ENCODE results near the gene CBX3.
"Not testable (repeated sequence)": the region's sequence is repeated elsewhere in the genome, so short reads cannot be mapped to it uniquely, and the experiment has no call there.

The CBX3 gene

DNA sequence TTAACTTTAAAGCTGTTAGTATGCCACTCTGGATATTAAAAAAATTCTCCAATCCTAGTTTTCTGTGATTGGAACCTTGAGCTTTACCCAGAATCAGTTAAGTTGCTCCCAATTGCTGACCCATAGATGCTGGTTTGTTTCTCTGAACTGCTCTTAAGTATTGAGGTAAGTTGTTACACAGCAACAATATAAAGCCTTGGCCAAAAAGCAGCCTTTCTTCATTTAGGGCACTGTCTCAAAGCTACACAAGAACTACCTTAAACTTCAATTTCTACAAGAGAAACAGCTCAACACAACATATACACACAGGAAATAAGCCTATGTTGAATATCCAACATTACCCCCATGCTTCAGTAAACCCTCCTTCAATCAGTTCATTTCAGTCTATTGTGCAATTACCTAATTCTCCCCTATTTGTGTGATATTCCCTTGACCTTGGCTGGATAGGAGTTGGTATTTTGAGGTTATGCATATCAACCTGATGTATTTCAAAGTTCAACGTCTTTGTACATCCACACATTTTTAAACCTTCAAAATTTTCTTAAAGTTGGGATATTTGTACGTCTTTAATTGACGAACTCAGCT, 12.5 kb upstream of the CBX3 start:
- peak; percentile 25 for DNase-seq

GRCh38 chr7:26189697-26190096, 11.8 kb upstream of the CBX3 start:
- DNase-seq: no peak

DNA sequence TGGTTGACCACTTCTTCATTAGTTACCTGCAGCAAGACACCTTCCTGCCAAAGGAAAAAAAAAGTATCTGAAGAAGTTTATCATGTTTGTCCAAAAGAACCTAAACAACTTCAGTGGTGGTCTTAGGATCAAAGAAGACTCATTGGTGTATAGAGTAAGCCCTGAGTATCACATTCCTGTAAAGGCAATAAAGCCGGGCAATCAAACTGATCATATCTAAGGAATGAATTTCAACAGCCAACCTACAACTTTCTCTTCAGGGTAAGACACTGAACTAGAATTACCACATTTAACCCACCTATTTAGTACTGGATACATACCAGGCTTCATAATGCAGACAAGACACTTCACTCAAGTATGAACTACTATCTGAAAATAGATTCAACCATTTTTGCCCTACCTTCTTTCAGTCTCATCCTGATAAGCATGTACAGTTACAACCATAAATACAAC, 11.1 kb upstream of the CBX3 start:
- peak; percentile 19 for DNase-seq

- DNase-seq: no peak
Observed at GRCh38 chr7:26191233-26191973, 10.1 kb upstream of the CBX3 start.

- no peak for DNase-seq
Observed at GRCh38 chr7:26191974-26192479, 9.5 kb upstream of the CBX3 start.

GRCh38 chr7:26192485-26193087, 9.0 kb upstream of the CBX3 start:
- no peak for DNase-seq

DNA sequence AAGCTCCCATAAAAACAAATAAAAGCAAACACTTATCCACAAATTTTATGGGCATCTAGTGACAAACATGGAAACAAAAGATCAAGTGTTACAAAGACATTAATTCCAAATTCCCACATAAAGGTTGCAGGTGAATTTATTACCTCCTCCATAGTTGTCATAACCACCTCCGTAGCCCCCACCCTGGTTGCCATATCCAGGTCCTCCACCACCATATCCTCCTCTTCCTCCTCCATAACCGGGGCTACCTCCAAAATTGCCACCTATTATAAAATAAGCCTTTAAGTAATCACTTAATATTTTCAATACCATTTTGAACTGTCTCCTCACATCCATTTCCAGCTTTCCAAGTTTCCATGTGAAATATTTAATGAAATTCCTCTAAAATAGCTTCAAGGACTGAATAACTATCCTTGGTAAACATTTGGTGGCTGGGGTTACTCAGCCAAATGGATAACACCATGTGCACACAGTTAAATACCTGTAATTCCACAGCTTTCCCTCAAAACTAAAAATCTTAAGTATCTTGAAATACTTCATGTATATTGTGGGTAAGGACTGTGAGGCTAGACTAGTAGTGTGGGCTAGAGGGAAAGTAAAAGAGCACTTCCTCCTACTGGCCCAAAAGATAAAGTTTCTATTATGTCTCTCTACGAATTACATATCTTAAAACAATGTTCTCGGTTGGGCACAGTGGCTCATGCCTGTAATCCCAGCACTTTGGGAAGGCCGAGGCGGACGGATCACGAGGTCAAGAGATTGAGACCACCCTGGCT, 7.9 kb upstream of the CBX3 start:
- DNase-seq: no peak

GRCh38 chr7:26194764-26195163, 6.8 kb upstream of the CBX3 start:
- DNase-seq: not testable (repeated sequence)

DNA sequence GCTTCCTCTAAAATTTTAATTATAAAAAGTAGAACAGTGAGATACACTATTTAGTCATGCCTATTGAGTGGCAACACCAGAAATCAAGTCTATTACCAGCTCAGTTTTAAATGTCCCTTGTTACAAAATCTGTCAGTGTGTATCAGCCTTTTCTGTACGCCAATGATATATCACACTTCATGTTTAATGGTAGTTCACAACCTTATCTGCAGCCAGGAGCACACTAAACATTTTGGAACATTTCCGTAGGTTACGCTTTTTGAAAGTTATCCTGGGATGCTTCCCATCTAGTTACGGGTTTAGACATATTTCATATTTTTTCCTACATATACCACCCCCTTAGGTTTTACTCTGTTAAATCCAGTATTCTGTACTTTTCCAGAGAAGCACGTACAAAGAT, 6.4 kb upstream of the CBX3 start:
- DNase-seq: no peak

- no peak for DNase-seq
Observed at GRCh38 chr7:26195867-26196657, 5.5 kb upstream of the CBX3 start.

DNA sequence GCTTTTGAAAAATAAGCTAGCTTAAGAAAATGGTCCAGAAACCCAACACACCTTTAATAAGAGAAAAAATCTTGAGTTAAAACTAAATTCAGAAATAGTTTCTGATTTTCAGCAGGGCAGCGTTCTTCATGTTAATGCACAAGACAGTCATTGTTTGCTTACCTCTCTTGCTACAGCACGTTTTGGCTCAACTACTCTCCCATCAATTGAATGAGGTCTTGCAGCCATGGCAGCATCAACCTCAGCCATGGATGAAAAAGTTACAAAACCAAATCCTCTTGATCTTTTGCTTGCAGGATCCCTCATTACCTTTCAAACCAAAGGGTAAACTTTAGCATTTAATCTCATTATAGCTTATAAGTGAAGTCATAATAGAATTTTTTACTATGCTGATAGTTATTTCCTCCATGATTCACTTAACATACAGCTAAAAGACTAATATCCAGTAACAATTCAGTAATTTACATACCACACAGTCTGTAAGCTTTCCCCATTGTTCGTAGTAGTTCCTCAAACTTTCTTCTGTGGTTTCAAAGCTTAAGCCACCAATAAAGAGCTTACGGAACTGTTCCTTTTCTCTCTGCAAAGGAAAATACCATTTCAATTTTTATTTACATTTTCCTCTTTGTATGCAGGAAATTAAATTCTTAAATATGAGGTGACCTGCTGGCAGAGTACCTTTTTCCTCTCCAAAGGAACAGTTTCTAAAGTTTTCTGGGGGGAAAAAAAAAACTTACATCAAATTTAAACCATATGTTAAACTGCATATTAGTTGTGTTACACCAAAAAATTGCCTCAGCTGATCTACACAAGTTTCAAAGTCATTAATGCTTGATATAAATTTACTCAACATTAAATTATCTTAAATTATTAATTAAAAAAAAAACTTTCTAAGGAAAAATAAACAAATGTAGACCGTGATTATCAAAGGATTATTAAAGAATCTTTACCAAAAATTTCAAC, 4.1 kb upstream of the CBX3 start:
- DNase-seq: peak; percentile 57

DNA sequence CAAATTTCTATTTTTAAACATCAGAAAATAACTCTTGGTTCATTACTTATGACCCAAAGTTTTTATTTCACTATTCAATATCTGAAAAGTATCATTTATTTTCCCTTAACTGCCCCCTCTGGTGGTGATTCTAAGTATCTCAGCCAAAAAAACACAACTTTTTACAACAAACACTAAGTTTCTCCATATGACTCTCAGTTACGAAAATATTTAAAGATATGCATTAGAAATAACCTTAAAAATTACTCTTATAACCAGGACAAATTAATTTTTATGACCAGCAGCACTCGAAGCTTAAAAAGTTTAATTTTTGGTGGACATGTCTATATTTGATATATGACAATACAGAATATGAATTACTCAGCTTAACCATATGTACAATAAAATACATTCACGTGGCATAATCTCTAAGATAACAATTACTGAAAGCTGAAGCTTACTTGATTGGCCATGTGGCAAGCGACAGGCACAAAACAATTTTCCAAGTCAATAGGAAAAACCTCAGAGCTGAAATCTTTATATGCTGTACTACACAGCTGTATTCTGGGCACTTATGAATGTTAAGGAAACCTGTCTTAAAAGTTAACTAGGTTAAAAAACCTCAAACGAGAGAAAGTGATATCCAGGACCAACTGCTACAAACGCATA, 3.3 kb upstream of the CBX3 start:
- DNase-seq: peak; percentile 59

DNA sequence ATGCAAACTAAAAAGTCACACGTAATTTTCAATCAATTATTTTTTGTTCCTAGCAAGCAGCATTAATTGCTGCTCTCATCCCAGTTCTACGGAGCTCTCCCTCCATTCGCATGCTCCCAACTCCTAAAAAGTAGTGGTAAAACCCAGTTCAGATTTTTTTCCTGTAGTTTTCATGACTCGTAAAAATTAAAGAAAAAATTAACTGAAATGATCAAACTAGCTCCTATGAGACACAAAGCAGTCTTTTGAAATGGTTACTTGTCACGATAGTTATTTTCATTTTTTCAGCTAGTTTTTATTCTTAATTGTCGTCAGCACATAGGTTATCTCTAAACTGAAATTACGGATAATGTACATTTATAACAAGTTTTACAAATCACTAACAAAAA, 2.8 kb upstream of the CBX3 start:
- DNase-seq: no peak

DNA sequence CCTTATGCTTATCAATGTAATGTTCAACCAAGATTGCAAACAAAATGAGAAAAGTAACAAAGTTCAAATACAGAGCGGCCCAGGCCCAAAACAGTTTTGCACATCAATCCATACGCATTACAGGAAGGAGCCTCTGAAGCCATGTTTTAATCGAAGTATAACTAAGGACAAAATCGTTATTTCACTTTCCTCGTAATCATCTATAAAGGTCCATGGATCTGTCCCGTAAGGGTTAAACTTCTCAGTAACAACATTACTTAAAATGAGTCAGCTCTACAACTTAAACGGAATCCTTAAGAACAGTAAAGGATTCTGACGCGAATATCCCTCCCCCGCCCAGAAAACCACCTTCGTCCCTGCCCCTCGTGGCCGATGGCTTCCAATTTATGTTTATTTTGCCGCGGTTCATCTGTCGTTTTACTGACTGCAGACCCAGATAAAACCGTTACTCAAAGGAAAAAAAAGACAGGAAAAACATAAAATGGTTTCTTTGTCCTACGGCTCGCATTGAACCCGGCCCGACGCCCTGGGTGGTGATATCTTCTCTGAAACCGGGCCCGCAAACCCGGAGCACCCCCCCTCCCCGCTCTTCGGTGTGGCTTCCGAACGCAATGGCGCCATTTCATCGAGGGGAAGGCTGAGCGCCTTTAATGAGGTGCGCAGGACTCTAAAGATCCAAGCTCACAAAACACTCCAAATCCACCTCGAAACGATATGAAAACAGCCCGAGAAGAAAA, 2.1 kb upstream of the CBX3 start:
- peak; percentile 74 for DNase-seq

DNA sequence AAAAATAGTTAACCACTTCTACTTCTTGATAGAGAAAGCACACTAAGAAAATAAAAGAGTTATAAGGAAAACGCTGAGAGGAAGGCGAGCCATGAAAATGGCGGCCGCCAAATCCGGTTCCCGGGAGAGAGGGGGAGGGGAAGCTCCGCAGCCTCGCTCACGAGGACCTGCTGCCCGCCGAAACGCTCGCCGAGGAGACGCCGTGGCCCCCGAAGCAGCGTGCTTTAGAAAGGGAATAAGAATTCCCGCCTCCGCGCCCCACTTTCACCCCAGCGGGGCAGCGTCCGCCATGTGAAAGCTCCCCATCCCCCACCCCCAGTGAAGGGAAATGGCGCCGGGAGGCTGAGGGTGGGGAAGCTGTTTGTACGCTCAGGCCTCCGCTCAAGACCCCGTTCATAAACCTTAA, 1.5 kb upstream of the CBX3 start:
- peak; percentile 76 for DNase-seq

DNA sequence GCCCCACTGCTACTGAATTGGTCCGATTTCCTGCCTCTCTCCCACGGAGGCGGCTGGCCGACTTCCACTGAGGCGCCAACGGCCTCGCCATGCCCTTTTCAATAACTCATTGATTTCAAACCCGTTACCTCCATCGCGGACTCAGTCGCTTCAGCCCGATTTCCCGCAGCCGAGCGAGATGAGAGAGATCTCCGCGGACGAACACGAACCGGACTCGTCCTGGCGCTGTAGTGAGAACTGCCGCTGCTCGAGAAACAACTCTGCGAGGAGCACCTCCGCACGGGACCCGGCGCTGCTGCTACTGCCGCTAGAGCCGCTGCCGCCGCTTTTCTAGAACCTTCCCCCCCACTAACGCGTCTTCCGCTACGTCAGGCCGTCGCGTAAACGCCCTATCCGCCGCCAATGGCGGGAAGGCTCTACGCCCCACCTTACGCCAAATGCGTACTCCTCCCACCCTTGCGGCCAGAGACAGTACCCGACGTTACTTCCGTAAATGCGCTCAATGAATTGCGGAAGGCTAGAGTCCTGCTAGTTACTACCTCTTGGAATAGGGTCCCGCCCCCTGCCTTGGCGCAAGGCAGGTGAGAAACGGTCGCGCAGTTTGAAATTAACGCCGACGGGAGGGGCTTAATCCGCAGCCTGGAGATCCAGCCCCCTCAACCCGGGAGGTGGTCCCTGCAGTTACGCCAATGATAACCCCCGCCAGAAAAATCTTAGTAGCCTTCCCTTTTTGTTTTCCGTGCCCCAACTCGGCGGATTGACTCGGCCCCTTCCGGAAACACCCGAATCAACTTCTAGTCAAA, 900 bp upstream of the CBX3 start, which contains the start of gene HNRNPA2B1:
TSS of gene HNRNPA2B1 (minus strand) at position 303 of the 803 bp plus-strand sequence. CDS start at position 134, 169 bp downstream.
- DNase-seq: peak; percentile 96

DNA sequence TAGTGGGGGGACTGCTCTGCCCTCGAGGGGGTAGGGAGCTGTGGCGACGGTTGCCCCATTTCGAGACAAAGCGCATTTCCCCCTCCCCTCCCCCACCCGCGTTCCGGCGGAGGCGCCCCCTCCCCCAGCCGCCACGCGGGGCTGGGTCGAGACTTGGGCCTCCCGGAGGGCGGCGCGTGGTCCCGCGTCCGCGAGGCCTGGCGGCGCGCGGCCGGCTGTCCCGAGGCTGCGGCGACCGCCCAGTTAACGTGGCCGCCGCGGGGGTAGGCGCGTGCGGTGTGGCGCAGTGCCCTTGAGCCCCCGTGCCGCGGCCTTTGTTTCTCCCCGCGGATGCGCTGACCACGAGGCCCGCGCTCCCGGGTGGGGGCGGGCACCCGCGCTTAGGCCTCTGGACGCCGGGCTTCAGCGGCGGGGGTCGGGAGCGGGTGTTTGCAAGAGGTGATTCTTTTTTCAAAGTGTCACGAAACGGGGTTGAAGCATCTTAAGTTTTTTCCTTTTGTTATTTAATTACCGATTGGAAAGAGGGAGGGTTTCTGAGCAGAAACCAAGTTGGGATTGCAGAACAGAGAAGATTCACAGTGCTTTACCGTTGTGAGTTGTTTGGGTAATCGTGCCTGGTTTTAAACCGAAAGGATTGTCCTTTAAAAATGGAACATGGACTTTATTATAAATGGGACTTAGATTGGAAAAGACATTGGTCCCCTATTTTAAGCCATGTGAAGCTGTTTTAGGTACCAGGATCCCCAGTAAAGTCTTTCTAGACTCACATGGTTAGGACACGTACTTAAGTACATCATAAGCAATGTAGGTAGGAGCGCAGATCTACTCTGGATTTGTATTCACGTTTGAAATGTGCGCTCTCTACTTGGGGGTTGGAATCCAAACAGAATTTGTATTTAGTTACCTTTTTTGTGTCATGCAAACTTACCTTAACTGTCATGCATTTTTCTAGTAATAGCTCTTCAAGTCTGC, 760 bp downstream of the CBX3 start:
- DNase-seq: peak; percentile 58

DNA sequence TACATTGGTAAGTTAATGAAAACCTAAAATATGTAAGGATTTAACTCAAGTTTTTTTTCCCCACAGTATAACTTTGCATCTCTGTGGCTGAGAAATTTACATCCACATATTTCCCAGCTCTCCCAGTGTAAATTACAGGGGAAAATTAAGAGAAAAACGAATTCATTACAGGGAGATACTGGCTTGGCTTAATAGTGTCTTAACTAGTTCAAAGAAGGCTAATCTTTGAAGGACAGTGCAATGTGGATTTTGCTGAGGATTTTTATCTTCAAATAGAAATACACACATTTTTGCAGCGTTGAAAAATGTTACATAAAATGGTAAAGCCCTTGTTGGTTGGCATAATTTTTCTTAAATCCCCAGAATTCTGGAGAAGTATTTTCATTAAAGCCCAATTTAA, 1.5 kb downstream of the CBX3 start:
- no peak for DNase-seq
